BJ (cell line): Measurements from ENCODE around the gene RBM46. TPM values are rescaled to one million over a fixed set of nuclear protein-coding genes. Genes with fewer than 3 reads are reported as not detected.

Source experiments
- CTCF ChIA-PET: fragments of 350-600 bp; formaldehyde crosslinking; extraction: SDS; loops from one replicate; lab custom pipeline; 2021; ENCODE audit warnings: antibody characterized with exemption, inconsistent platforms; lab: Yijun Ruan, JAX
- POLR2A ChIA-PET: fragments of 300-600 bp; sonication (Branson Sonifier 250); formaldehyde crosslinking; extraction: SDS; loops from one replicate; lab custom pipeline; 2021; ENCODE audit warnings: antibody characterized with exemption; lab: Charles Lee
- DNase-seq: peaks from one replicate; pipeline ENCODE4 v3.0.0-alpha.2; 2011; ENCODE audit warnings: low read depth
- H3K27me3 ChIP-seq: 2 replicates; pipeline ENCODE4 v1.6.0; 2011; ENCODE audit warnings: low read length; ENCODE audit not compliant: control insufficient read depth, insufficient read depth
- H3K36me3 ChIP-seq: 2 replicates; pipeline ENCODE4 v1.5.1; 2011; ENCODE audit warnings: low read length; ENCODE audit not compliant: control insufficient read depth, insufficient read depth
- H3K4me3 ChIP-seq: 2 replicates; pipeline ENCODE4 v1.5.1; 2011; ENCODE audit warnings: low read depth, mild to moderate bottlenecking, control low read depth, low read length
- polyA plus RNA-seq: library from polyadenylated mRNA; depleted of rRNA; stranded (reverse); fragments of >200 nt; gene quantifications from 2 replicates; pipeline ENCODE4 v1.2.3, GENCODE V29; 2011
- TF ChIP-seq, protein P1 (sequence below): IDR thresholded peaks from 2 replicates; pipeline ENCODE4 v1.5.1; 2011; ENCODE audit warnings: low read depth, mild to moderate bottlenecking, control low read depth, inconsistent platforms, low read length, moderate library complexity; ENCODE audit not compliant: insufficient read depth

RBM46 gene
- polyA plus RNA-seq, 1 experiment: not detected

DNA sequence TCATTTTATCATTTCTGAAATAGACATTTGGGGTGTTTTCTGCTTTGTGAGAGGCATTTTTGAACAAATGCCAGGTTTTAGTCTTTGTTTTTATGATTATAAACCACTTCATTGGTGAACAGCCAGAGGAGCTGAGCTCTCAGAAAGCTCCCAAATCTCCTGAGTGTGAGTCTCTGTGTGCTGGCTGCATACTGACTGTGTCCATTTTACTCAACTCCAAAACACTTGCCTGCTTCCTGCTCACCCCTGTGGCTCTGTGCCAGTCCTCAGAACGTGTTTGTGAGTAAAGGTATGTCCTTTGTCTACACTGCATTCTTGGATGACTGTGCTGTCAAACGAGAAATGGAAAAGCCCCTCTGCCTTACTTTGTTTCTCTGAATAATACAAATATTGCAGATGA lies 42.6 kb upstream of the RBM46 start:
- H3K27me3 ChIP-seq: peaks cover 23% of the 10 kb centered on the region
- TF ChIP-seq, protein P1, sequence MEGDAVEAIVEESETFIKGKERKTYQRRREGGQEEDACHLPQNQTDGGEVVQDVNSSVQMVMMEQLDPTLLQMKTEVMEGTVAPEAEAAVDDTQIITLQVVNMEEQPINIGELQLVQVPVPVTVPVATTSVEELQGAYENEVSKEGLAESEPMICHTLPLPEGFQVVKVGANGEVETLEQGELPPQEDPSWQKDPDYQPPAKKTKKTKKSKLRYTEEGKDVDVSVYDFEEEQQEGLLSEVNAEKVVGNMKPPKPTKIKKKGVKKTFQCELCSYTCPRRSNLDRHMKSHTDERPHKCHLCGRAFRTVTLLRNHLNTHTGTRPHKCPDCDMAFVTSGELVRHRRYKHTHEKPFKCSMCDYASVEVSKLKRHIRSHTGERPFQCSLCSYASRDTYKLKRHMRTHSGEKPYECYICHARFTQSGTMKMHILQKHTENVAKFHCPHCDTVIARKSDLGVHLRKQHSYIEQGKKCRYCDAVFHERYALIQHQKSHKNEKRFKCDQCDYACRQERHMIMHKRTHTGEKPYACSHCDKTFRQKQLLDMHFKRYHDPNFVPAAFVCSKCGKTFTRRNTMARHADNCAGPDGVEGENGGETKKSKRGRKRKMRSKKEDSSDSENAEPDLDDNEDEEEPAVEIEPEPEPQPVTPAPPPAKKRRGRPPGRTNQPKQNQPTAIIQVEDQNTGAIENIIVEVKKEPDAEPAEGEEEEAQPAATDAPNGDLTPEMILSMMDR: no peak
- DNase-seq: no peak
- H3K4me3 ChIP-seq: no peak overlapping the region
- H3K36me3 ChIP-seq: no peaks in the 10 kb centered on the region
- POLR2A ChIA-PET: no interaction called here
- CTCF ChIA-PET: no interaction called here

DNA sequence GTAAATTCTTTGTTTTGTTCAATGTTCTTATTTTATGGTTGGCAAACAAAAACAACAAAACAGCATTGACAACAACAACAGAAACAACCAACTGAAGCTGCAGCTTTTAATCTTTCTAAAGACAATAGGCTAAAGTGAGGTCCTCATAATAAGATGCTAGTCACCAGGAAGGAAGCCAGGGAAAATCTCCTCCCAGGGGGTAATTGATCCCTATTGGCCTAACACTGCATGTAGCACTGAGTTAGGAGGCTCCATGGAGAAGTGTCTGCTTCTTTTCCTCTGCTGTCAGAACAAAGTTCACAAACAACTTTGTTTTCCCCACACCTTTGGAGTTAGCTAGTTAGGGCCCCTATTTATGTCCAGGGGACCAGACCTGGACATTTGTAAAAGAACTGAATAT lies 42.0 kb upstream of the RBM46 start:
- no peak for DNase-seq
- TF ChIP-seq, protein P1: no peak
- H3K36me3 ChIP-seq: no peaks in the 10 kb centered on the region
- POLR2A ChIA-PET: no interaction called here
- peaks cover 29% of the 10 kb centered on the region for H3K27me3 ChIP-seq
- CTCF ChIA-PET: no interaction called here
- H3K4me3 ChIP-seq: no peak overlapping the region

DNA sequence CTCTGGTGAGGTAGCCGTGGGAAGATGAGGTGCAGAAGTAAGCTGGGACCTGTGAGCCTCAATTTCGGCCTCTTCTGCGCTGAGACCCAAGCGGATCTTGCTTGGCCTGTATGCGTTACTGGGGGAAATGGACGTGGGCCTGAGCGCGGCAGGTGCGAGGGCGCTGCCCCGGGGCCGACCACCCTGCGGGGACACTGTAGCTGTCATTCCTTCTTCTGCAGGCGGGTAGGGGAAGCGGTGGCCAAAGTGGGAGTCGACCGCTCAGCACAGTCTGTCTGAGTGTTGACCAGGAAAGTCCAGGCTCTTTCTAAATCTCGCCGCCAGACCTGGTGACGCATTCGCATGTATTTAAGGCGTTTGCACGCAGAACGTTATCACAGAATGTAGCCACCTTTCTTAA lies 40.6 kb upstream of the RBM46 start:
- Histone ChIP-seq H3K4me3 (no peak overlapping the region), H3K36me3 (no peaks in the 10 kb centered on the region), H3K27me3 (peaks cover 39% of the 10 kb centered on the region)
- CTCF ChIA-PET: no interaction called here
- no peak for DNase-seq
- POLR2A ChIA-PET: no interaction called here
- TF ChIP-seq, protein P1: no peak

DNA sequence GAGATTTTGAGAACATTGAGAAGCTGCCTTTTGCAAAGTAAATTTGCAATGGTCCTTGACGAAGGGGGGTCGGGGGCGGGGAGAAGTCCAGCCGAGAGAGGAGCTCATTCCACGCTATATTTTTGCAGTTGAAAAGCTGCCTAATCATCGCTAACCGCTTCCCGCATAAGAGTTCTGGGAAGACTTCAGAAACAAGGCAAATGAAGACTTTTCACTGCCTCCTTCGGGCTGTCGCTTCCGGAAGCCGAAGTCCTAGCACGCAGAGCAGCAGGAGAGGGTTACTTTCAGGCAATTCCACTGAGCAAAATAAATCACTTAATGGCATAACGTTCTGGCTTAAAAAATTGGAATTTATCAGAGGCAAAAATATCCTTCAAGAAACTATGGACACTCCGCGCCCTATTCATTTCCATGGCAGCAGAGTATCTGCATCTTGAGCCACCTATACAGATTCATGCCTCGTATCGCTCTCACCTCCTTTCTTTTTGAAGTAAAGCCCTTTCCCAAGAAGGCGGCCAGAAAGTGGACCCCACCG lies 39.9 kb upstream of the RBM46 start:
- Histone ChIP-seq H3K4me3 (no peak overlapping the region), H3K27me3 (peaks cover 39% of the 10 kb centered on the region), H3K36me3 (no peaks in the 10 kb centered on the region)
- CTCF ChIA-PET: no interaction called here
- TF ChIP-seq, protein P1: no peak
- POLR2A ChIA-PET: no interaction called here
- no peak for DNase-seq

DNA sequence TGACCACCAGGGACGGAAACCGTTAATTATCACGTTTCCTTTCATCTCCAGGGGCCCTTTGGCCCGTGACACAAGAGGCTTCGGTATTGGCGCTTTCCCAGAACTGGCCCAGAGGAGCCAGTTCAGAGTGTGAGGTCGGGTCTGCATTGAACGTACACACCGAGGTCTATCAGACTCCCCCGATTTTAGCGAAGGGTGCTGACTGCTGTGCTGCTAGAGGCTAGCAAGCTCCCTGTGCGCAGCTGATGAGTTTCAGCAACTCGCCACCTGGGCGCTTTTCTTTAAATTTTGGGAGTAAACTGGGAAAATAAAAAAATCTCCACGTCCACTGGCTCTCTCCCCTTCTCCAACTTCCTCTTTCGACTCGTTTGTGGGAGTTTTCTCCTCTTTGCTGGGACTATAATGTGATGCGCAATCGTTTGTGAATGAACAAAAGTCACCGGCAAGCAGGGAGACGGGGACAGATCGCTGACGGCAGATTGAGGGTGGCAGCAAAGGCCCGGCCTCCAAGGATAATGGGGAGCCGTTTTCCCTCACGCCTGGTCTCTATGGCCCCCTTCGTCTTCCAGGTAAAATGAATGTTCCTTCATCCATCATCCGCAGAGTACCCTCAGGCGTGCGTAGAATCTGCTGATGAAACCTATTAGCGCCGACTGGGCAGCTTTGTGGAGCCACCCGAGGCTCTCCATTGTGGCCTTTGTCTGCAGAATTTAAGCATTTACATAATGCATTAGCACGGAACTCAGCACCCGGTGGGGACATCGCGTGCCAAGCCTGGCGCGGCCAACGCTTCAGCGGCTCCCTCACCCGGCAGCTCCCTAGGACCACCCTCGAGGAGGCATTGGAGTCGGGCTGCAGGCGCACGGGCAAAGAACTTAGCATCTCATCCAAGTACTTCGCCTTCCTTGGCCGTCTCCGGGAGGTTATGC lies 38.9 kb upstream of the RBM46 start:
- TF ChIP-seq, protein P1: no peak
- CTCF ChIA-PET: no interaction called here
- DNase-seq: no peak
- peaks cover 39% of the 10 kb centered on the region for H3K27me3 ChIP-seq
- H3K4me3 ChIP-seq: no peak overlapping the region
- POLR2A ChIA-PET: no interaction called here
- H3K36me3 ChIP-seq: no peaks in the 10 kb centered on the region
